Measurements from ENCODE around the gene RANBP2. TPM values are rescaled to one million over a fixed set of nuclear protein-coding genes. Genes with fewer than 3 reads are reported as not detected.
A peak's percentile ranks its signal among the peaks of the same experiment; 100 is the strongest.

The RANBP2 gene
- total RNA-seq, 1 donor from 2014 or later, result 67.7 TPM

DNA sequence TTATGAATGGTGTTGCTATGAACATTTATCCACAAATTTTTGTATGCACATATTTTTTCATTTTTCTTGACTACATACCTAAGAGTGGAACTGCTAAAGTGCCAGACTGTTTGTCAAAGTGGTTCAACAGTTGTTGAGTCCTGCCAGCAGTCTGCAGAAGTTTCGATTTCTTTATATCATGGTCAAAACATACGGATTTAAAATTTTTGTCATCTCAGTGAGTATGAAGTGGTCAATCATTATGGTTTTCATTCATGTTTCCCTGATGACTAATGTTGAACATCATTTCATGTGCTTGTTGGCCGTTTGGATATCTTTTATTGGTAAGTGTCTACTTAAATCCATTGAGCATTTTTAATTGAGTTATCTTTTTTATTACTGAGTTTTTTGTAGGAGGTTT lies 106.5 kb downstream of the RANBP2 start:
- no peaks in the 10 kb centered on the region for H3K36me3 Mint-ChIP-seq (ENCODE audit: low read depth, unreplicated experiment)

DNA sequence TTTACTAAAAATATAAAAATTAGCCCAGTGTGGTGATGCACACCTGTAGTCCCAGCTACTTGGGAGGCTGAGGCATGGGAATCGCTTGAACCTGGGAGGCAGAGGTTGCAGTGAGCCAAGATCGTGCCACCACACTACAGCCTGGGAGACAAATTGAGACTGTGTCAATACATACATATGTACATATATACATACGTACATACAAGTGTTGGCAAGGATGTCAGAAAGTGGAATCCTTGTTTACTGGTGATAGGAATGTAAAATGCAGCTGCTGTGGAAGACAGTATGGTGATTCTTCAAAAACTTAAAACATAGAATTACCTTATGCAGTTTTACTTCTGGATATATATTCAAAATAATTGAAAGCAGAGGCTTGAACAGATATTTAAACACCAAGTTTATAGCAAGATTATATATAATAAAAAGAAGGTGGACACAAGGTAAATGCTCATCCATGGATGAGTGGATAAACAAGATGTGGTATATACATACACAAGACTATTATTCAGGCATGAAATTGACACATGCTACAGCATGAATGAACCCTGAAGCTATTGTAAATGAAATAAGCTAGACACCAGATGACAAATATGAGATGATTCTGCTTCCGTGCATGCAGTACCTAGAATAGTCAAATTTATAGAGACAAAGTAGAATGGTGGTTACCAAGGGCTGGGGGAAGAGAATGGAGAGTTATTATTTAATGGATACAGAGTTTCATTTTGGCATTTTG lies 110.5 kb downstream of the RANBP2 start:
- Mint-ChIP-seq H3K4me1 (ENCODE audit: unreplicated experiment) (peaks cover 14% of the 10 kb centered on the region), H3K27me3 (ENCODE audit: unreplicated experiment) (no peaks in the 10 kb centered on the region), H3K27ac (ENCODE audit: unreplicated experiment) (no peak overlapping the region), H3K9me3 (ENCODE audit: unreplicated experiment) (no peaks in the 10 kb centered on the region), H3K4me3 (ENCODE audit: unreplicated experiment) (no peak overlapping the region), H3K36me3 (ENCODE audit: low read depth, unreplicated experiment) (no peaks in the 10 kb centered on the region)
- TF ChIP-seq, protein P1, sequence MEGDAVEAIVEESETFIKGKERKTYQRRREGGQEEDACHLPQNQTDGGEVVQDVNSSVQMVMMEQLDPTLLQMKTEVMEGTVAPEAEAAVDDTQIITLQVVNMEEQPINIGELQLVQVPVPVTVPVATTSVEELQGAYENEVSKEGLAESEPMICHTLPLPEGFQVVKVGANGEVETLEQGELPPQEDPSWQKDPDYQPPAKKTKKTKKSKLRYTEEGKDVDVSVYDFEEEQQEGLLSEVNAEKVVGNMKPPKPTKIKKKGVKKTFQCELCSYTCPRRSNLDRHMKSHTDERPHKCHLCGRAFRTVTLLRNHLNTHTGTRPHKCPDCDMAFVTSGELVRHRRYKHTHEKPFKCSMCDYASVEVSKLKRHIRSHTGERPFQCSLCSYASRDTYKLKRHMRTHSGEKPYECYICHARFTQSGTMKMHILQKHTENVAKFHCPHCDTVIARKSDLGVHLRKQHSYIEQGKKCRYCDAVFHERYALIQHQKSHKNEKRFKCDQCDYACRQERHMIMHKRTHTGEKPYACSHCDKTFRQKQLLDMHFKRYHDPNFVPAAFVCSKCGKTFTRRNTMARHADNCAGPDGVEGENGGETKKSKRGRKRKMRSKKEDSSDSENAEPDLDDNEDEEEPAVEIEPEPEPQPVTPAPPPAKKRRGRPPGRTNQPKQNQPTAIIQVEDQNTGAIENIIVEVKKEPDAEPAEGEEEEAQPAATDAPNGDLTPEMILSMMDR (IDR thresholded peaks at IDR 0.05; ENCODE audit: unreplicated experiment), result no peak
- DNase-seq (ENCODE audit: low spot score), result no peak

More for the DNA sequence above, 106.5 kb downstream of the RANBP2 start:
- TF ChIP-seq, protein P1 (IDR thresholded peaks at IDR 0.05; ENCODE audit: unreplicated experiment), result no peak
- Mint-ChIP-seq H3K9me3 (ENCODE audit: unreplicated experiment) (no peaks in the 10 kb centered on the region), H3K27ac (ENCODE audit: unreplicated experiment) (no peak overlapping the region), H3K27me3 (ENCODE audit: unreplicated experiment) (no peaks in the 10 kb centered on the region), H3K4me3 (ENCODE audit: unreplicated experiment) (no peak overlapping the region), H3K4me1 (ENCODE audit: unreplicated experiment) (no peaks in the 10 kb centered on the region)
- DNase-seq (ENCODE audit: low spot score), result no peak

DNA sequence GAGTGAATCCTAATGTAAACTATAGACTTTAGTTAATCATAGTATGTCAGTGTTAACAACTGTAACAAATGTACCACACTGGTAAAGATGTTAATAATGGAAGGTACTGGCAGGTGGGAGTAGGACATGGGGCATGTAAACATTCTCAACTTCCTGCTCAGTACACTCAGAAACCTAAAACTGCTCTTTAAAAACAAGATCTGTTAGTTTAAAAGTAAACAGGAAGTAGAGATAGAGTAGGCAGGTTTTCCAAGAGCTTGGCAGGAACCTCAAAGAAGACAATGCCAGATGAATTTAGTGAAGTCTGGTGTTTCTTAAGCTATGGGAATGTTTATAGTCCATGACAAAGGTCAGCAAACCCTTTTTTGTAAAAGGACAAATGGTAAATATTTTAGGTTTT lies 113.9 kb downstream of the RANBP2 start:
- DNase-seq (ENCODE audit: low spot score), result no peak
- TF ChIP-seq, protein P1 (IDR thresholded peaks at IDR 0.05; ENCODE audit: unreplicated experiment), result no peak
- Mint-ChIP-seq H3K27me3 (ENCODE audit: unreplicated experiment) (peaks cover 2% of the 10 kb centered on the region), H3K27ac (ENCODE audit: unreplicated experiment) (peak overlapping the region; percentile 82), H3K9me3 (ENCODE audit: unreplicated experiment) (peaks cover 5% of the 10 kb centered on the region), H3K36me3 (ENCODE audit: low read depth, unreplicated experiment) (peaks cover 10% of the 10 kb centered on the region), H3K4me1 (ENCODE audit: unreplicated experiment) (peaks cover 16% of the 10 kb centered on the region), H3K4me3 (ENCODE audit: unreplicated experiment) (no peak overlapping the region)

DNA sequence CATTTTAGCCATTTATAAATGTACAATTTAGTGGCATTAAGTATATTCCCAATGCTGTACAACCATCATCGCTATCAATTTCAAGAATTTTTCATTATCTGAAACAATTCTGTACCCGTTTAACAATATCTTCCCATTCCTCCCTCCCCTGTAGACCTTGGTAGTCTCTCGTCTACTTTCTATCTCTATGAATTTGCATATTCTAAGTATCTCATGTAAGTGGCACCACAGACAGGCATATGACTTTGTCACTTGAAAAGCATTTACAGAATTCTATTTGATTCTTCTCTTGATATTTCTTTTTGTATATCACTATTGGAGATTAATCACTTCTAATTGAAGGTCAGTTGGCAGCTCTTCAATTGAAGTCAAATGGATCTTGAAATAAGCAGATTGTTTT lies 115.3 kb downstream of the RANBP2 start:
- H3K27me3 Mint-ChIP-seq (ENCODE audit: unreplicated experiment), result peaks cover 2% of the 10 kb centered on the region
- H3K9me3 Mint-ChIP-seq (ENCODE audit: unreplicated experiment), result peaks cover 5% of the 10 kb centered on the region
- H3K27ac Mint-ChIP-seq (ENCODE audit: unreplicated experiment), result no peak overlapping the region
- TF ChIP-seq, protein P1 (IDR thresholded peaks at IDR 0.05; ENCODE audit: unreplicated experiment), result no peak
- no peak overlapping the region for H3K4me3 Mint-ChIP-seq (ENCODE audit: unreplicated experiment)
- H3K4me1 Mint-ChIP-seq (ENCODE audit: unreplicated experiment), result peaks cover 16% of the 10 kb centered on the region
- H3K36me3 Mint-ChIP-seq (ENCODE audit: low read depth, unreplicated experiment), result peaks cover 10% of the 10 kb centered on the region
- no peak for DNase-seq (ENCODE audit: low spot score)

DNA sequence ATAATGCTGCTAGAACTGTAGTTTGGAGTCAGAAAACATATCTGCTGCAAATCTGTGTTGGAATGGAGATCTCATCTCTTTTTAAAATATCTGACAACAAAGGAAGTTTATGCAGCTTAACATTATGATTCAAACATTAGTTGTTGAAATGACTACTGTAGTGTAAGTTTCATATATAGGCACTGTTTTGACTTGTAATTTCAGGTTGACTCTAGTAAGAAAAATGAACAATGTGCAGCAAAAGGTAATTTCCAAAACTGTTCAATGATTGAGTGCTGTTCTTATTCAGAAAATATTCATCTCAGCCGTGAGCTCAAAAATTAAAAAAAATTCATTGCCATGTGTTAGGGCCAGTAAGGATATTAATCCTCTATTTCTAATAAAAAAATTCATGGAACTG lies 115.8 kb downstream of the RANBP2 start:
- peaks cover 2% of the 10 kb centered on the region for H3K27me3 Mint-ChIP-seq (ENCODE audit: unreplicated experiment)
- peaks cover 16% of the 10 kb centered on the region for H3K4me1 Mint-ChIP-seq (ENCODE audit: unreplicated experiment)
- TF ChIP-seq, protein P1 (IDR thresholded peaks at IDR 0.05; ENCODE audit: unreplicated experiment), result no peak
- peaks cover 5% of the 10 kb centered on the region for H3K9me3 Mint-ChIP-seq (ENCODE audit: unreplicated experiment)
- no peak overlapping the region for H3K27ac Mint-ChIP-seq (ENCODE audit: unreplicated experiment)
- DNase-seq (ENCODE audit: low spot score), result no peak
- H3K36me3 Mint-ChIP-seq (ENCODE audit: low read depth, unreplicated experiment), result peaks cover 10% of the 10 kb centered on the region
- no peak overlapping the region for H3K4me3 Mint-ChIP-seq (ENCODE audit: unreplicated experiment)

Data from endothelial cell (in vitro differentiated cells).